Amygdala (tissue), 56 donors: Measurements from ENCODE around the gene ZNF417.
A peak's percentile ranks its signal among the peaks of the same experiment; 100 is the strongest.
"Not testable (repeated sequence)": the region's sequence is repeated elsewhere in the genome, so short reads cannot be mapped to it uniquely, and the experiment has no call there.

Experiments used
- DNase-seq, 56 donors: peaks; one replicate each; lab custom pipeline; 2025; lab: John Stamatoyannopoulos, UW

Gene ZNF417

GRCh38 chr19:57916168-57916995, at the start of gene ZNF417:
Gene ZNF417 (minus strand): TSS chr19:57916592. CDS start chr19:57916411, 181 bp downstream.
- DNase-seq = peak; percentile 26 to 94 (median 80)

GRCh38 chr19:57964761-57965160, 48.4 kb upstream of the ZNF417 start:
- no peak for DNase-seq

GRCh38 chr19:57961785-57962184, 45.4 kb upstream of the ZNF417 start:
- no peak for DNase-seq

GRCh38 chr19:57954996-57955395, 38.6 kb upstream of the ZNF417 start:
- no peak for DNase-seq

- no peak for DNase-seq
Observed at GRCh38 chr19:57949702-57950101, 33.3 kb upstream of the ZNF417 start.

- no peak for DNase-seq
Observed at GRCh38 chr19:57949296-57949695, 32.9 kb upstream of the ZNF417 start.

GRCh38 chr19:57947419-57948134, 31.2 kb upstream of the ZNF417 start, which contains the start of gene ZNF256:
Gene ZNF256 (minus strand): TSS chr19:57947706. CDS start chr19:57947474, 232 bp downstream.
- DNase-seq = peak; percentile 65 to 97 (median 91)

GRCh38 chr19:57947088-57947418, 30.7 kb upstream of the ZNF417 start:
- peak in 1 of 56 donors; percentile 12 for DNase-seq

- no peak for DNase-seq
Observed at GRCh38 chr19:57946316-57946715, 29.9 kb upstream of the ZNF417 start.

GRCh38 chr19:57941593-57941992, 25.2 kb upstream of the ZNF417 start:
- no peak for DNase-seq

GRCh38 chr19:57935731-57936130, 19.3 kb upstream of the ZNF417 start:
- peak in 10 of 56 donors; percentile 3 to 69 (median 19) for DNase-seq

- DNase-seq = peak in 55 of 56 donors; percentile 1 to 91 (median 64)
Observed at GRCh38 chr19:57934820-57935665, 18.7 kb upstream of the ZNF417 start, which contains the start of gene ZNF418. Gene ZNF418 (minus strand): TSS chr19:57935402. CDS start chr19:57933822, 1,580 bp downstream.

GRCh38 chr19:57927587-57927986, 11.2 kb upstream of the ZNF417 start:
- no peak for DNase-seq

- no peak for DNase-seq
Observed at GRCh38 chr19:57914531-57914930, 1.9 kb downstream of the ZNF417 start.

GRCh38 chr19:57907394-57907793, 9.0 kb downstream of the ZNF417 start:
- no peak for DNase-seq

- no peak for DNase-seq
Observed at GRCh38 chr19:57905258-57905657, 11.1 kb downstream of the ZNF417 start.

- DNase-seq = peak in 1 of 56 donors; percentile 9
Observed at GRCh38 chr19:57903618-57904184, 12.7 kb downstream of the ZNF417 start.

- DNase-seq = no peak
Observed at GRCh38 chr19:57900311-57900710, 16.1 kb downstream of the ZNF417 start.

GRCh38 chr19:57890706-57891105, 25.7 kb downstream of the ZNF417 start:
- not testable (repeated sequence) for DNase-seq

- peak; percentile 20 to 92 (median 70) for DNase-seq
Observed at GRCh38 chr19:57888560-57889231, 27.7 kb downstream of the ZNF417 start, which contains the start of gene ZNF814. Gene ZNF814 (minus strand): TSS chr19:57889037. CDS start chr19:57888802, 235 bp downstream.
